ENCODE measurements around the gene MPI. TPM values are rescaled to one million over a fixed set of nuclear protein-coding genes. Genes with fewer than 3 reads are reported as not detected.

MPI gene
- total RNA-seq, 1 donor from 2014 or later: 43.3 TPM

DNA sequence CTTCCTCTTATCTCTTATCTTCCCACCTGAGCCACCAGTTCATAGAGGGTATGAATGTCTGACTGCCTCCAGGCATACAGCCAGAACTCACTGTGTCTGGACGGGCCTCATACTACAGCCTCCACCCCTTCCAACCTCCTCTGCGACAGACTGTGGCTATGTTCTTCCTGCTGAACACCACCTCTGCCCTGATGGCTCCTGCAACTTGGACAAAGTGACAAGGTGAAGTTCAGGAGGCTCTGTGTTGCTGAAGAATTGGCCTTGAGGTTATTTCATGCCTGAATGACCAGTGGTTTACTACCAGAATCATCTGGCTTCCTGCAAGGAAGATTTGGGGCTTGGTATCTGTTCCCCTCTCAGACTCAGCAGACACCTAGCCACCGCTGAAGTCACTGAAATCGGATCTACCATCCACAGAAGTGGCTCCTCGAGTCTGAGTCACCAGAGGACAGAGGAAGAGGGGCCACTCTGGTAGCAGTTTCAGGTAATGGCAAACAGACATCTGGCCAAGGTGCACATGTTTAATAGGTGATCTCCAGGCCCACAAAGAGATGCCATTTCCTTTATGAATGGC, 32.7 kb upstream of the MPI start:
- TF ChIP-seq, protein P1, sequence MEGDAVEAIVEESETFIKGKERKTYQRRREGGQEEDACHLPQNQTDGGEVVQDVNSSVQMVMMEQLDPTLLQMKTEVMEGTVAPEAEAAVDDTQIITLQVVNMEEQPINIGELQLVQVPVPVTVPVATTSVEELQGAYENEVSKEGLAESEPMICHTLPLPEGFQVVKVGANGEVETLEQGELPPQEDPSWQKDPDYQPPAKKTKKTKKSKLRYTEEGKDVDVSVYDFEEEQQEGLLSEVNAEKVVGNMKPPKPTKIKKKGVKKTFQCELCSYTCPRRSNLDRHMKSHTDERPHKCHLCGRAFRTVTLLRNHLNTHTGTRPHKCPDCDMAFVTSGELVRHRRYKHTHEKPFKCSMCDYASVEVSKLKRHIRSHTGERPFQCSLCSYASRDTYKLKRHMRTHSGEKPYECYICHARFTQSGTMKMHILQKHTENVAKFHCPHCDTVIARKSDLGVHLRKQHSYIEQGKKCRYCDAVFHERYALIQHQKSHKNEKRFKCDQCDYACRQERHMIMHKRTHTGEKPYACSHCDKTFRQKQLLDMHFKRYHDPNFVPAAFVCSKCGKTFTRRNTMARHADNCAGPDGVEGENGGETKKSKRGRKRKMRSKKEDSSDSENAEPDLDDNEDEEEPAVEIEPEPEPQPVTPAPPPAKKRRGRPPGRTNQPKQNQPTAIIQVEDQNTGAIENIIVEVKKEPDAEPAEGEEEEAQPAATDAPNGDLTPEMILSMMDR (IDR thresholded peaks at IDR 0.05; ENCODE audit: unreplicated experiment): no peak
- Mint-ChIP-seq H3K4me1 (peaks cover 3% of the 10 kb centered on the region), H3K27ac (no peak overlapping the region), H3K9me3 (no peaks in the 10 kb centered on the region), H3K36me3 (peaks cover 4% of the 10 kb centered on the region), H3K4me3 (no peak overlapping the region), H3K27me3 (ENCODE audit: low read depth) (no peaks in the 10 kb centered on the region)
- no peak for DNase-seq (ENCODE audit: low spot score in 2 of 2, unreplicated experiment in 2 of 2)

GRCh38 chr15:74857671-74858368, 32.0 kb upstream of the MPI start:
- no peak overlapping the region for H3K27ac Mint-ChIP-seq
- no peak for DNase-seq (ENCODE audit: low spot score in 2 of 2, unreplicated experiment in 2 of 2)
- H3K9me3 Mint-ChIP-seq: no peaks in the 10 kb centered on the region
- no peak overlapping the region for H3K4me3 Mint-ChIP-seq
- TF ChIP-seq, protein P1 (IDR thresholded peaks at IDR 0.05; ENCODE audit: unreplicated experiment): no peak
- no peaks in the 10 kb centered on the region for H3K27me3 Mint-ChIP-seq (ENCODE audit: low read depth)
- H3K4me1 Mint-ChIP-seq: peaks cover 3% of the 10 kb centered on the region
- H3K36me3 Mint-ChIP-seq: peaks cover 2% of the 10 kb centered on the region

- DNase-seq (ENCODE audit: low spot score in 2 of 2, unreplicated experiment in 2 of 2): no peak
- Mint-ChIP-seq H3K4me3 (no peak overlapping the region), H3K9me3 (no peaks in the 10 kb centered on the region), H3K36me3 (peaks cover 2% of the 10 kb centered on the region), H3K4me1 (peaks cover 3% of the 10 kb centered on the region), H3K27ac (no peak overlapping the region), H3K27me3 (ENCODE audit: low read depth) (no peaks in the 10 kb centered on the region)
- TF ChIP-seq, protein P1 (IDR thresholded peaks at IDR 0.05; ENCODE audit: unreplicated experiment): no peak
These were observed 31.5 kb upstream of the MPI start for GRCh38 chr15:74858369-74858740.

DNA sequence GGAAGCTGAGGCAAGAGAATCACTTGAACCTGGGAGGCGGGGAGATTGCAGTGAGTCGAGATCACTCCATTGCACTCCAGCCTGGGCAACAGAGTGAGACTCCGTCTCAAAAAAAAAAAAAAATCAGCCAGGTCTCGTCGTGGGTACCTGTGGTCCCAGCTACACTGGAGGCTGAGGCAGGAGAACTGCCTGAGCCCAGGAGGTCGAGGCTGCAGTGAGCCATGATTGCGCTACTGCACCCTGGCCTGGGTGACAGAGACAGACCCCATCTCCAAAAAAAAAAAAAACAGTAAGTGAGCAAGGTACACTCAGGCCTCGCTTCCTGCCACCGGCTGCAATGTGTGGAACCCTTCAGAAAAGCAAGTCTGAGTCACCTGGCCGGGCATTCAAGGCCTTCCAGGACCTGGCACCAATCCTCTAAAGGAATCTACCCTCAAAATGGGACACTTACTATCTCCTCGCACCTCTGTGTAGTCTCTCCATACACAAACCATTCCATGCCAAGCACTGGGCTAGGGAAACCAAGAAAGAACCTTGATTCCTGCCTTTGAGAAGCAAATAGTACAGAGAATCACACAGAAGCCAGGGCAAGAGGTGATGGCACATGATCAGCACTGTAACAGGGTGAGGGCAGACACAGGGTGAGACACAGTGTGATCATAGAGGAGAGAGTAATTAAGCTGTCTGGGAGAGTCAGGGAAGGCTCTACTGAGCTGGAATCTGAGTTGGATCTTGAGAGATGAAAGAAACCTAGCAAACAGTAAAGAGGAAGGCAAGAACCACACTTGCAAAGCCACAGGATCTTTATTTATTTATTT, 26.4 kb upstream of the MPI start:
- Mint-ChIP-seq H3K27ac (no peak overlapping the region), H3K36me3 (peaks cover 26% of the 10 kb centered on the region), H3K9me3 (peaks cover 4% of the 10 kb centered on the region), H3K4me3 (no peak overlapping the region), H3K4me1 (peaks cover 10% of the 10 kb centered on the region), H3K27me3 (ENCODE audit: low read depth) (no peaks in the 10 kb centered on the region)
- no peak for DNase-seq (ENCODE audit: low spot score in 2 of 2, unreplicated experiment in 2 of 2)
- TF ChIP-seq, protein P1 (IDR thresholded peaks at IDR 0.05; ENCODE audit: unreplicated experiment): no peak

GRCh38 chr15:74864296-74864695, 25.5 kb upstream of the MPI start:
- no peak for DNase-seq (ENCODE audit: low spot score in 2 of 2, unreplicated experiment in 2 of 2)
- Mint-ChIP-seq H3K27me3 (ENCODE audit: low read depth) (no peaks in the 10 kb centered on the region), H3K36me3 (peaks cover 23% of the 10 kb centered on the region), H3K4me3 (no peak overlapping the region), H3K27ac (no peak overlapping the region), H3K9me3 (peaks cover 4% of the 10 kb centered on the region), H3K4me1 (peaks cover 11% of the 10 kb centered on the region)
- TF ChIP-seq, protein P1 (IDR thresholded peaks at IDR 0.05; ENCODE audit: unreplicated experiment): no peak
